C1 segment of cervical spinal cord (tissue), 14 donors: Measurements from ENCODE around the gene GSAP.
A peak's percentile ranks its signal among the peaks of the same experiment; 100 is the strongest.

Experiments
- DNase-seq, 14 donors: peaks; one replicate each; lab custom pipeline; 2025; lab: John Stamatoyannopoulos, UW

GSAP gene

GRCh38 chr7:77439572-77439971 is 23.4 kb upstream of the GSAP start:
- DNase-seq = peak in 9 of 14 donors; percentile 19 to 50 (median 30)

GRCh38 chr7:77438131-77438530 is 22.0 kb upstream of the GSAP start:
- DNase-seq = no peak

GRCh38 chr7:77434570-77435275 is 18.6 kb upstream of the GSAP start:
- no peak for DNase-seq

- no peak for DNase-seq
These were observed 17.8 kb upstream of the GSAP start for GRCh38 chr7:77433901-77434300.

GRCh38 chr7:77430927-77431326 is 14.8 kb upstream of the GSAP start:
- no peak for DNase-seq

DNA sequence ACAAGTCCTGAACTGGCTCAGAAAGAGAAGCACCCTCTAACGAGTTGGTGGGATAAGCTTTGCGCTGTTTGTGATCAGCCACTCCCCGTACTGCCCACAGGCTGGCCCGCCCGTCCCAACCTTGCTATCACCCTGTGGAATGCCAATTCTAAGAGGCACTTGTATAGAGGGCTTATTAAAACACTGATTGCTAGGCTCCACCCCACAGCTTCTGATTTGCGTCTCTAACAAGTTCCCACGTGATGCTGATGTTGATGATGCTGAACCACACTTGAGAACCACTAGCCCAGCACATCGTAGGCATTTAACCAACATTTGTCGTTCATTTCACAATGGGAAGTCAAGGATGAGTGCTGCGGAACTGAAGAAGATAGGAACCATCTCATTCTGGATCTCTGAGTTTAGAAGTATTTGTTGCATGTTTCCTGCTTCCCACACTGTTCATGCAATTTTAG is 12.7 kb upstream of the GSAP start:
- no peak for DNase-seq

GRCh38 chr7:77427996-77428603 is 12.0 kb upstream of the GSAP start:
- no peak for DNase-seq

DNA sequence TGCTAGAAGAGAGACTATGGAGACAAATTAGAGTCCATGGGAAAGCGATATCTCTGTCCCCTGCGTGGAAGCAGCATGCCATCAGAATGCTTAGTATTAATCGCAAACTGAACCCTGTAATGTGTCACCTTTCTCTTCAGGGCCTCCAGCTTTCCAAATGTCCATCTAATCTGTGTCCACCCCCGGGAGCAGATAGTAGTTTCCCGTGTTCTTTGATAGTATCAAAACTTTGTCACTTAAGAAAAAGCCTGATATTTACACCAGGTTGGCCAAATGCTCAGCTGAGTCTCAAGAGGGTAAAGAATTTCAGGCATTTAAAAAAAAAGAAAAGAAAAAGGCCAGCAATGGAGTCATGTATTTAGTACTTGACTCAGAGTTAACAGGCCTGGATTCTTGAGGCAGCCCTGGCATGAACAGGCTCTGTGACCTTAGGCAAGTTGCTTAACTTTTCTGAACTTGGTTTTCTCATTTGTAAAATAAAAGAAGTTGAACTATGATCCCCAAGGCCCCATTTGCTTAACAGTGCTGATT is 10.4 kb upstream of the GSAP start:
- DNase-seq = no peak

GRCh38 chr7:77426052-77426404 is 9.9 kb upstream of the GSAP start:
- DNase-seq = no peak

DNA sequence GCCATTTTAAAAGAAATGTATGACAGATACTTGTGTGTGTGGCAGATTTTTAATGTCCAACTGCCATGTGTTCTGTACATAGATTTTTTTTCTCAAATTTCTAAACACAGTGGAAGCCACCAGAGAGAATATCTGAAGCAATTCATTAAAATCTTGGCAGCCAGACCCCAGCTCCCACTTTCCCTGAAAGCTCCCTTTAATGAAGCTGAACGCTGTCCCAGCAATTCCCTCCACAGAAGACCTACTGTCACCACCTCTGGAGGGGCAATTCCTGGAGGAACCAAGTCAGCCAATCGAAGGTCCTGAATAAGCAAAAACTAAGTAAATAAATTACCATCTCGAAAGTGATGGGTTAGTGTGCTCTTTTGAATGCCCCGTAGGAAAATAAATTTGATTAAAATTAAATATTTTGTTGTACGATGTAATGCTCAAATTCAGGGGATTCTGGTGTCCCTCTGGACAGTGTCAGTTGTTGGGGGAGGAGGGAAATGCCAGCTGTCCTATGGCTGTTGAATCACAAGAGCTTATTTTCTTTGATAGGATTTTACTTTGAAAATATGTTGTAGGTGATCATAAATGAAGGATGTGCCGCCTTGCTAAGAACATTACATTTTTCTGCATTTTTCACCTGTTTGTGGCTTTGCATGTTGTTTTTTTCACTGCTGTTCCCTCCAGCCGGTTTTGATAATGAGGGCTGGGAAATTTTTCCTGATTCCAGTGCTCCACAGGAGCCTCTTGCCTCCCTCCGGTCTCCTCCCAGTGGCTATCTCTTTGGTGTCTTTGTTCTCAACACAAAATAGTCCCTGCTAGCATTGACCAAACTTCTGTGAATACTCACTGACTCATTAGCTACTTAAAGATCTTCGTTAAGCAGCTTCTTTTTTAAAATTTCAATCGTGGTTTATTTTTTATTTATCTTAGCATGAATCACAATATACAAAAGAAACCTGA is 9.2 kb upstream of the GSAP start:
- no peak for DNase-seq

DNA sequence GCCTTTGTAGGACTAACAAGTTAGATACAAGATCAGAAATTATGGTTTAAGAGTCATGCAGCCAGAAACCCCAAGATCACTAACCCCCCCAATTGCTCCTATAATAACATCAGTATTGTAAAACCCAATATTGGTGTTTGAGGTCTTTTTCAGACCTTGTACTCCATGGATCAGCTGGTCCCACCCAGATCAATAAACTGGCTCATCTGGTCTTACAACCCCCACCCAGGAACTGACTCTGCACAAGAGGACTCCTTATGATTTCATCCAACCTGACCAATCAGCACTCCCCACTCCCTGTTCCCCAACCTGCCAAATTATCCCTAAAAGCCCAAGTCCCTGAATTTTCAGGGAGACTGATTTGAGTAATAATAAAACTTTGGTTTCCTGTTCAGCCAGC is 6.4 kb upstream of the GSAP start:
- DNase-seq = no peak

DNA sequence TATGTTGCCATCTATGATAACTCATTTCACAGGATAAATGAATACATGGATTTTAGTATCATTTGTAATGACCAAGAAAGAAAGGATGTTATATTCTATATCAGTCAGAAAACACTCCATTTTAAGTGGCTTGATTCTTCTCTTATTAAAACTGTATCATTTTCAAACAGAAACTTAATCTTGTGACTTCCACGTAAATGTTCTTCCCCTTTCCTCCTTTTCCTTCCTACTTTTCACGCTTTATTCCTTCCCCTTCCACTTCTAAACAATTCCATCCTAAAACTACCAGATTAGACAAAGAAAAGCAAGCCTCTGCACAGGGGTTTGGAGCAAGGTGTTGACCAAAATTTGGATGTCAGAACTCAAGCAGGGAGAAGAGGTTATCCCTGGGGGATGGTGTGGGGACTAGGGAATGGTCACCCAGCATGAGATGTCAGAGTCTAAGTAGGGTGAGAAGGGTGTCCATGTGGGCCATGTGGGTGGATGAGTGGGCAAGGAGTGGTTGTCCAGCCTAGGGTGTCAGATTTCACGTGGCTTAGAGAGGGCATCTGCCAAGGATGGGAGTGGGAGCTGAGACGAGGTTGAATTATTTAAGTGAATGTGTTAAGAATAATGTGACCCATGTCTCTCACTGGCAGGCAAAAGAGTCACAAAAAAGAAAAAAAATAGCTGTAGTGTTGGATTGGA is 5.0 kb upstream of the GSAP start:
- DNase-seq = no peak

- DNase-seq = no peak
These were observed 4.3 kb upstream of the GSAP start for GRCh38 chr7:77420438-77420837.

DNA sequence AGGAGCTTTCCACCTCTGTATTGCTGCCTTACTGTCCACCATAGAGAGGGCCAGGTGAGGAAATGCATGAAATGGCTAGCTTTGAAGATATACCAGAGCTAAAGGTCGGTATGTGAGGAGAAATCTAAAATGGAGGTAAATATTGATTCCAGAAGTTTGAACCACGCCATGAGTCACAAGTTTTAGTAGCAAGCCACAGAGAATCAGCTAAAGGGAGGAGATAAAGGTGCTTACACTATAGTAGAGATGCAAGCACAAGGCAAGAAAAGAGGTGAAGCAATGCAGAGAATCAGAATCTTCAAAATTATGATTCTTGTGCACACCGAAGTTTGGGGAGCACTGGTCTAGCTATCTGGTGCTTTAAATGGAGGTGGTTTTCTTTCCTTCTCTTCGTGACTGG is 3.0 kb upstream of the GSAP start:
- DNase-seq = no peak

DNA sequence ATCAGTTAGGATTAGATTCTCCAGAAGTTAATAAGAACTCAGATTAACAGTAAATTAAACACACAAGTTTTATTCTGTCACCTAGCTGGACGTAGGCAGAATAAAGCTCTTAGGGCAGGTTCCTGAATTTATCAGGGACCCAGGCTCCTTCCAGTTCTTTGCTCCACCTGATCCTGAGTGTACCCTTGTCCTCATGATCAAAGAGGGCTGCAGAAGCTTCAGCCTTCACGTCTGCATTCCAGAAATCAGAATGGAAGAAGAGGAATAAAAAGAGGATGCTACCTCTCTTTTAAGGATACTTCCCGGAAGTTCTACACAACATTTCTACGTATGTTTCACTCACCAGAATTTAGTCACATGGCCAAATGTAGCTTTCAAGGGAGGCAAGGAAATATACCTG is 1.7 kb upstream of the GSAP start:
- DNase-seq = no peak

DNA sequence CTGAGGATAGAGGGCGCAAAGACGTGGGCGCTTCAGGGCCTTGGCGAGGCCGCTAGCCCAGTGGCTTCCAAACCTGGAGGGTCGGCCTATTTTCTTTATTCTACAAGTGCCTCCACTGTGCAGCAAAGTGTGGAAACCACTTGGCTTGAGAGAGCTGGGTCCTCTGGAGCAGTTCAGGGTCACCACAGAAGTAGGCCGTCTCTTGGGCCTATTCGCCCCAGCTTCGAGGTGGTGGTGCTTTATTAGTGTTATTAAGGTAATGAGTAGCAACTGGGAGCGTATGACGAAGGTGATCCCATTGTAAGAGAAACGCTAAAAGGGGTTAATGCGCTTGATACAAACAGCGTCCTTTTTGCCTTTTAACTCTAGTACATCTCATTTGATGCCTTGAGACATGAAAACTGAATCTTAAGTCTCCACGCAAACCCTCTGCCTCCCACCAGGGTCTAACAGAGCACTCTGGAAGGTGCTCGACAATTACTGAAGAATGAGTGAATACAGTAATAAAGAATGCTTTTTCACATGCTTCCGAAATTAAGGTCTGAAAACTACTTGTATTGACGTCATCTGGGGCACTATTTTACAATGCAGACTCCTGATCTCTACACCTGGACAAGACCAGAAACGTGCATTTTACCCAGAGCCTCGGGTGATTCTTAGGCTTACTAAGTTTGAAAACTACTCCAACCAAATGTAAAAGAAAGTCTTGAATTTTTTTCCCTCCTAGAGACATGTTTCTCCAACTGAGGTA is 647 bp upstream of the GSAP start:
- peak in 2 of 14 donors; percentile 58 to 64 for DNase-seq

DNA sequence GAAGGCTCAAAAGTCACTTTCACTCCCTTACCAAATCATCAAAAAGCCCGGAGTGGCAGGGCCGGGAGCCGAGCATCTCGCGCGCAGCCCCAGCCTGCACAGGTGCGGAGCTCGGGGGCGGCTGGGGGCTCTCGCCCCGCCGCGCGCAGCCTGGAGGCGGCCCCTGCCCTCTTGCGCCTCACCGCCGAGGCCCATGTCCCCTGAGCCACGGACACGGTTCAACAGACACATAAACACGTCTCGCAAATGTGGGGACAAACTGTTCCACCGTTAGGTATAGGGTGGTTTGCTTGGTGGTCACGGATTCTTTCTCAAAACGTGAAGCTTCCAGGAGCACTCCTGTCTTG is 700 bp downstream of the GSAP start:
- DNase-seq = peak in 1 of 14 donors; percentile 31

DNA sequence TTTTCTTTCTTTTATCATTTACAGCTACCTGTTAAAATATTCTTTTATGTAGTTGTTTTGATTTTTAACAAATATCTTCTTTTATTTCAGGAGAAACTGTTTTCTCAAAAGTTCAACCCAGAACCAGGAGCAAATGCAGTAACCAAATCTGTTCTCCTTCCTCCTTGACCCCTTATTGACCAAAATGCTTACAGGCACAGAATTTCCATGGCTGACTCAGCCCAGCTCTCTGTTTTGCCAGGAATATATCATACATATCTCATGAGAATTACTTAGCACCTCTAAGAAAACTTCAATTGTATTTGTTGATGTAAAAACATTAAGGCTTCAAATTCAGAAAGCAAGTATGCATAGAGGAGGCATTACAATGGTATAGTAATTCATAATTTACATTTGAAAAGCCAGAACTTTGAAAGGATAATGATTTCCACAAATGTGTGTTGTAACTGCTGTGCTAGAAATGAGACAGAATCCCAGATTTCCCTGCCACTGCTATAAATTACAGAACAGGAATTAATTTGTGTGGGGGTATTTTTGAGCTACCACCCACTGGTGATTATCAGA is 2.2 kb downstream of the GSAP start:
- no peak for DNase-seq

DNA sequence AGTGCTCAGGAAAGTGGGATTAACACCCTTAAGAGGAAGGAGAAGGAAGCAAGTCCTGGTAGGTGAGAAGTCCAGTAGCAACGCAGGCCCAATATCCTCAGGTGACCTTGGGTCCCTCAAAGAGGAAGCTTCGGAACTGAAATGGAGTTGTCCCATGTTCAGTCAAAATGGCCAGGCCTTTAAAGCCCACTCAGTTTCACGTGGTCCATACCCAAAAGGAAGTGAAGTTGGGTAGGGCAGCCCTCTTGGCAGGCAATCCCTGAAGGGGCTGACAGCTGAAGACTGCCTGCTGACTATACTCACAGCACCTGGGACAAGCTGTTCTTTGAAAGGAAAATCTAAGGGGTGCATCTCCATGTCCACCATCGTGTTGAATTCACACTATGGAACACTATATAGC is 3.0 kb downstream of the GSAP start:
- no peak for DNase-seq

GRCh38 chr7:77409739-77410547 is 6.2 kb downstream of the GSAP start:
- no peak for DNase-seq
